Activated CD8-positive, alpha-beta memory T cell treated with anti-CD3 and anti-CD28 coated beads, Interleukin-2, amount 50 U/mL, for 24 hours (primary cell): ENCODE data around the gene MAPK6.
"Not testable (repeated sequence)": the region's sequence is repeated elsewhere in the genome, so short reads cannot be mapped to it uniquely, and the experiment has no call there.

Experiments used
- DNase-seq: peaks from one replicate; pipeline ENCODE4 v3.0.0-alpha.2; 2020; ENCODE audit errors: extremely low read depth

The MAPK6 gene

DNA sequence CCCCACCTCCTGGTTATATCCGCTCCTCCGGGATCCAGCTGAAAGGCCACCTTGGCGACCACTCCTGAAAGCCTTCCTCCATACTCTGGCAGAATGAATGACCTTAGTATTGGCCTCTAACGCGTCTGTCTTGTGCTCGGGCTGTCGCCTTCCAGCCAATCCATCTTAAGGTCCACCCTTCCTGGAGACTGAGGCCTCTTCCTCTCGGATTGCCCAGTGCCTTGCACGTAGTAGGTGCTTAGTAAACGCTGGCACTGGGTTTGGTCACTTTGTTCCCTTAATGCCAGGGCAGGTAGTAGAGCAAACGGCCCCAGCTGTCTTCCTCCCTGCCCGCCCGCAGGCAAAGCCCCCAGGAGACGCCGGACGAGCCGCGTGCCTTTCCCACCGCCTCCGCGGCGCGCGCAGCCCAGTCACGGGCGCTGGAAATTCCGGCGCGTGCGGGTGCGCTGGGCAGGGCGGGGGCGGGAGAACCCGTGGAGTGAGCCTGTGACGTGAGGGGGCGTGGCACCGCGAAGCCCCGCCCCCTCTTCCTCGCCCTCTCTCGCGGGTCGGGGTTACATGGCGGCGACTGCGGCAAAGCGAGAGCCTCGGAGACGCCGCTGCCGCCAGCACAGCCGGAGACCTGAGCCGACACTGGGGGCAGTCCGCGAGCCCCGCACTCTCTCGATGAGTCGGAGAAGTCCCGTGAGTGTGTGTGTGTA lies at the start of gene MAPK6:
Gene MAPK6 (plus strand): TSS at position 527 of the 701 bp plus-strand sequence. CDS start 27,242 bp downstream, outside the sequence.
- DNase-seq: peak; percentile 71

DNA sequence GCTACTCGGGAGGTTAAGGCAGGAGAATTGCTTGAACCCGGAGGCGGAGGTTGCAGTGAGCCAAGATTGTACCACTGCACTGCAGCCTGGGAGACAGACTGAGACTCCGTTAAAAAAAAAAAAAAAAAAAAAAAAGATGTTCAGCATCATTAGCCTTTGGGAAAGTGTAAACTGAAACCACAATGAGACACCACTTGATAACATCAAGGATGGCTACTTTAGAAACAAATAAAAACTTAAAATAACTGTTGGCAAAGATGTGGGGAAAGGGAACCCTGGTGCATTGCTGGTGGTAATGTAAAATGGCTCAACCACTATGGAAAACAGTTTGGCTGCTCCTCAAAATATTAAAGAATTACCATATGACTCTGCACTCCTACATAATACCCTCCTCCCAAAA lies 49.3 kb upstream of the MAPK6 start:
- no peak for DNase-seq

DNA sequence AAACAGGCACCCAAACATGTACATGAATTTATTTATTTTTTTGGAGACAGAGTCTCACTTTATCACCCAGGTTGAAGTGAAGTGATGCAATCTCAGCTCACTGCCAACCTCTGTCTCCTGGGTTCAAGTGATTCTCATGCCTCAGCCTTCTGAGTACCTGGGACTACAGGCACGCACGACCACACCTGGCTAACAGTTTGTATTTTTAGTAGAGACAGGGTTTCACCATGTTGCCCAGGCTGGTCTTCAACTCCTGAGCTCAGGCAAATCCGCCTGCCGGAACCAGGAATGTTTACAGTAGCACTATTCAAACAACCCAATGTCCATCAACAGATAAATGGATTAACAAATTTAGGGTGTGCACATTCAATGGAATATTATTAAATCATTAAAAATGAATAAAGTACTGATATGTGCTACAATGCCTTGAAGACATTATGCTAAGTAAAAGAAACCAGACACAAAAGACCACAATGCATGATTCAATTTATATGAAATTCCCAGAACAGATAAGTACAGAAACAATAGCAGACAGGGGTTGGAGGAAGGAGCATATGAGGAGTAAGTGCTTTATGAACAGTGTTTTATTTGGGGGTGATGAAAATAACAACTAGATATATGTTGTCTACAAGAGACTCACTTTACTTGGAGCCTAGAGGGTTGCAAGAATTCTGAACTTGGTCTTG lies 48.7 kb upstream of the MAPK6 start:
- no peak for DNase-seq

DNA sequence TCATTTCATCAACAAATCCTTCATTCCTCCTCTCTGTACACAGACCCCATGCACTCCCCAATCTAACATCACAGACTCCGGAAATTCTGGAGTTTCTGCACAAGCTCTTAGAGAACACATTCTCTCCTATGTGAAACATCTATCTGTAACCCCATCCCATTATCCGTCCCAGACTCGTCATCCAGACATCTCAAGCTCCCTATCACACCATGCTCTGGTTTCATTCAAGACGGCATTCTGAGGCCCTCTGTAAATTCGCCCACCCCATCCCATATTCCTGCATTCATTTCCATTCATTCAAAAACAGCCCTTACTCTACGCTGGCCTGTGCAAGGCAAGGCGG lies 48.0 kb upstream of the MAPK6 start:
- DNase-seq: no peak

DNA sequence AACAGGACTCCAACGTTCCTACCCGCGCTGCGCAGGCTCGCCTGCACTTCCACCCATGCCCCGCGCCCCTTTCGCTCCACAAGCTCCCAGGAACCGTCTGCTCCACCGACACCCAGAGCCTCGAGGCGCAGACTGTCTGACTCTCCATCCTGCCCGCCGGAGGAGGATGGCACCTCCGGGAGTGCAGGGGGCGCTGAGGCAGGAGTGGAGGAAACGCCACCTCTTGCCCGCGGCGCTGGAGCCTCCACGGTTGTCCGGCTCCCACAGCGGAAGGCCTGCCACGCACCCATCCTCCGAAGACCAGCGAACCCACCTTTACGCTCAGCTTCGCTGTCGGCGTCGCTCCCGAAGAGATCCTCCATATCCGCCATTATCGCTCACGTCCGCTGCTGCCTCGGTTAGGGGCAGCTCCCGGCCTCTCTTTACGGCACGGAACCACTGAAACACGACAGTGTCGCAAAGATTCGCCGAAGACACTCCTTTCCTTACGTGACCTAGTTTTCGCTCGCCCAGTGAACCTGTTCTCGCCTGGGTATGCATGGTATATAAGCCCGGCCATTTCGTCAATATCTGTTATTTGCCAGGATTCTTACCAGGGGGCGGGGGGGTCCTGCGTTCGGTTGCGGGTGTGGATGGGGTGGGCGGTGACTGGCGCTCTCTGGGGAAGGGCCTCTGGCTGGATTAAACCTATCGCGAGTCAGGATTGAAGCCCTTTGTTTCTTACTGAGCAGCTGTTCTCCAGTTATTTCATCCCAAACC lies 47.5 kb upstream of the MAPK6 start, which contains the start of gene LEO1:
Gene LEO1 (minus strand): TSS at position 404 of the 759 bp plus-strand sequence. CDS start 33 bp downstream, at position 371.
- peak; percentile 79 for DNase-seq

DNA sequence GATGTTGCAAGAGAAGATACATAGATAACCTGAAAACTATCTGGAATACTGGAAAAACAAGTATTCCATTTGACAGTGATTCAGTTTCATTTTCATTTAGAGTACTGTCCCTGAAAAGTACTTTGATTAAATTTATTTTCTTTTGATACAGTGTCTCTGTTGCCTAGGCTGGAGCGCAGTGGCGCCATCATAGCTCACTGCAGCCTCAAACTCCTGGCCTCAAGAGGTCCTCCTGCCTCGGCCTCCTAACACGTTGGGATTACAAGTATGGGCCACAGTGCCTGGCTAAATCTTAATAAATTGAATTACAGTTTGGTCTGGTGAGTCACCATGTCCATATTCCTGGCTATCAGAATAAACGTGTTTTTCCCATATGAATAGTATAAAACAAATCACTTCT lies 45.8 kb upstream of the MAPK6 start:
- no peak for DNase-seq

DNA sequence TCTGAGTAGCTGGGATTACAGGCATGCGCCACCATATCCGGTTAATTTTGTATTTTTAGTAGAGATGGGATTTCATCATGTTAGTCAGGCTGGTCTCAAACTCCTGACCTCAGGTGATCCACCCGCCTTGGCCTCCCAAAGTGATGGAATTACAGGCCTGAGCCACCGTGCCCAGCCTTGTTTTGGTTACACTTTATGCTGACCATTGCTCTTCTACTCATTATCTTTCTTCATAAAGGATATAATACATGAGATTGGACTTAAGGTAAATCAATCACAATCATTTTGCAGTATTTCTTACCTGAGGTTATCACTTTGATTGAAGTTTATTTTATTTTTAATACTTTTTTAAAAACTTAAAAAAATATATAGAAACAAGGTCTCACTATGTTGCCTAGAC lies 45.2 kb upstream of the MAPK6 start:
- DNase-seq: no peak

DNA sequence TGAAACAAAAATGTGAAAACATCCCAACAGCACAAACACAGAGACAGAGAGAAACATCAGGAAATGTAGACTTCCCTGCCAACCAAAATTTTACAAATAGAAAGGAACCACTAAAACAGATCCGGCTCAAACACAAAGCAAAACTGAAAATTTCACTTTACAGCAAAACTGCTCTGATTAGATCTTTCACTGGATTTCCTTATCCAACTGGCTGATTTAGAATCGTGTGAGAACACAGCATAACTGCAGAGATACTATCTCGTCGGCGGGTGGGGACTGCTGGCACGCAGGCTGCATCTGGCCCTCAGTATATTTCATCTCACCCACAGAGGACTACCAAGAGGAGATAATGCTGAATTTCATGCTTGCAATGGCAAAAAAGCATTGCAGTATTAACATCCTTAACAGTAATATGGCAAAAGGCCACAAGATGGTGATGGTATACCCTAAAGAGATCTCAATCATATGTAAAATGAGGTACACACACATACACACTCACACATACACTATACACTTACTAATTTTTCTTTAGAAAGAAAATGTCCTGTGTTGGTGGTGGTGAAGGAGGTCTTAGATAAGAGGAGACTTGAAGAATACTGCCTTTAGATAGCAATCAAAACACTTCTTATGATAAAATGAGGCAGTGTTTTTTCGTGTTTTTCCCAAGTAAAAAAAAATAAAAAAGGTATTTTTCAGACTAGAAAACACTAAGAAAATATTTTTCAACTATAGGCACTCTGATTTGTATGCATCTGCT lies 36.8 kb upstream of the MAPK6 start:
- DNase-seq: peak; percentile 14

DNA sequence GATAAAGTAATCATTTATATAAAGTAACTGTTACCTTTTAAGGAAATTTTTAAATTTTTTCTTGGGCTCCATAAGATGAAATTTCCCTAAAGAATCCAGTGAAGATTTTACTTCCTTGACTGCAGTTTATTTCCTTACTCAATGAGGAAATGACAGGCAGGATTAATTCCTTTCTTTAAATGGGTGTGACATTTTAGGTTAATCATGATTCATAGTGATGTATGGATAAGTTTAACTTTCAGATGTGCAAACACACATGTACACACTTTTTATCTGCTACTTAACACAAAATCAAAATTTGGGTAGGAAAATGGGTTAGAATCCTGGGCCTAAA lies 36.3 kb upstream of the MAPK6 start:
- no peak for DNase-seq

DNA sequence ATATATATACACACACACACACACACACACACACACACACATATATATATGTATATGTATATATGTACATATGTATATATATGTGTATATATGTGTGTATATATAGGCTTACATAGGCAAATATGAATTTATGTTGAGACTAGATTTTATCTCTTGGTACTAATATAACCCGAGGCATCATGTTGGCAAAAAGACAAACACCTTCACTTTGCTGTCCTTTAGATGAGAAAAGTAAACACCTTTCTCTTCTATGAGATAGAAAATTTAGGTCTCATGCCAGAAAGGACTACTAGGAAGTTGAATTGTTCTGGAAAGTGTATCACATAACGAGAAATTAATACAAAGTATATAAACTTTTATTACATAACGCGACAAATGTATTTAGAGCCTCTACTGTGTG lies 27.9 kb upstream of the MAPK6 start:
- no peak for DNase-seq

DNA sequence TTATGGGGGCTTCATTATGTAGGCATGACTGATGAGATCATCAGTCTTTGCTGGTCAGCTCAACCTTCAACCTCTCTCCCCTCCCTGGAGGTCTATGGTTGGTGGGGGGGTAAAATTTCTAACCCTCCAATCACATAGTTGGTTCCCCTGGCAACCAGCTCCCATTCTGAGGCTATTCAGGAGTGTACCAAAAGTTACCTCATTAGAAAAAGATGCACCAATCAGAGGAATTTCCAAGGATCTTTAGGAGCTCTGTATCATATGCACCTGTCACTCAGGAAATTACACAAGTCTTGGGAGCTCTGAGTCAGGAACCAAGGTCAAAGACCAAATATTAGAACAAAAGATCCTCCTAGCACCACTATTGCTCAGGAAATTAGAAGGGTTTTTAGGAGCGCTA lies 26.1 kb upstream of the MAPK6 start:
- DNase-seq: no peak

DNA sequence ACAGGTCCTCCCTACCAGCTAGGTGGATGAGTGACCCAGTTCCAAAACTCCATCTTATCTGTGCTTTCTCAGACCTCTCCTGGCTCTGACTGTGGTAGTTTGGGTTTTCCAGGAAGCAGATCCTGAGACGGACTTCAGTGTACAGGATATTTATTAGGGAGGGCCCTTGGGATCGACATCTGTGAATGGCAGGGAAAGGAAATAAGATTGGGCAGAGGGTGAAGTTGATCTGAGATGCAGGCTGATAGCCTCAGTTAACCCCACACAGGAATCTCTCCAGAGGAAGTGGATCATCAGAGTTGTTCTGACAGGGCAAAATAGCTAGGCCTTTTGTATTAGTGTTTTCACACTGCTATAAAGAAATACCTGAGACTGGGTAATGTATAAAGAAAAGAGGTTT lies 16.7 kb upstream of the MAPK6 start:
- DNase-seq: no peak

DNA sequence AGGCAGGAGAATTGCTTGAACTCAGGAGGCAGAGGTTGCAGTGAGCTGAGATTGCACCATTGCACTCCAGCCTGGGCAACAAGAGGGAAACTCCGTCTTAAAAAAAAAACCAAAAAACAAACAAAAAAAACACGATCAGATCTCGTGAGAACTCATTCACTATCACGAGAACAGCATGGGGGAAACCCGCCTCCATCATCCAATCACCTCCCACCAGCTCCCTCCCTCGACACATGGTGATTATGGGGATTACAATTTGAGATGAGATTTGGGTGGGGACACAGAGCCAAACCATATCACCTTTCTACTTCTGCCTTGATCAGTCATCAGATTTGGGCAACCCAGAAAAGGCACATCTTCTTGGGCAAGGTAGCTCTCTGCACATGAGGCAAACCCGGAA lies 15.9 kb upstream of the MAPK6 start:
- DNase-seq: not testable (repeated sequence)

DNA sequence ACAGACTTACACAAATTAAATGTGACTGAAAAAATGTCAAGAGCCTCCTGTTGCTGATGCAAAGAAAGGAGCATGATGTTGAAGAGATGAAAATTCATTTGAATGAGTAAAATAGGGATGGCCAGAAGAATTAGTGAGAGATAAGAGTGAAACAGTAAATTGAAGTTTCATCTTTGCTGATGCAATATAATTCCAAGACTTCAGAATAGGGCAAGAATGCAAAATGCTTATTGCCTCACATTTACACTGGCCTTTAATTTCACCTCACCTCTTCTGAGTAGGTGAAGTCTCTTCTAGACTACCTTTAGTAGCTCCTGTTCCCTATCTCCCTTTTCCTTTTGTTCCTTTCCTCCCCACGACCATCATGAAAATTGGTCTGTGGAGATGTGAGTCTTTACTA lies 15.3 kb upstream of the MAPK6 start:
- DNase-seq: no peak

DNA sequence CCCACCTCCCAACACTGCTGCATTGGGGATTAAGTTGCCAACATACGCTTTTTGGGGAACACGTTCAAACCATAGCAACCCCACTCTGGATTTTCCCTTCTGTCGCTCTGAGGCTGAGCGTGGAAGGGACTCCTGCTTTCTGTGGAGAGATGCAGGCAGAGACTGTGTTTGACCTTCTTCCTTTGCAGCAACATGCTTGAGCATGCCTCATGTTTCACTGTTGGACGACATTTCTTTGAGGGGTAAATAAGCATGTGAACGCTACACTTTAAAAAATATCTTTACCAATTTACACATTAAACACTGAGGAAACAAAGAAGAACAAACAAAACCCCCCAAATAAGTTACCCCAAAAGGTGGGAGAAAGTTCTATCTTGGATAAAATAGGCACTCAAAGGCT lies 14.2 kb upstream of the MAPK6 start:
- DNase-seq: no peak

DNA sequence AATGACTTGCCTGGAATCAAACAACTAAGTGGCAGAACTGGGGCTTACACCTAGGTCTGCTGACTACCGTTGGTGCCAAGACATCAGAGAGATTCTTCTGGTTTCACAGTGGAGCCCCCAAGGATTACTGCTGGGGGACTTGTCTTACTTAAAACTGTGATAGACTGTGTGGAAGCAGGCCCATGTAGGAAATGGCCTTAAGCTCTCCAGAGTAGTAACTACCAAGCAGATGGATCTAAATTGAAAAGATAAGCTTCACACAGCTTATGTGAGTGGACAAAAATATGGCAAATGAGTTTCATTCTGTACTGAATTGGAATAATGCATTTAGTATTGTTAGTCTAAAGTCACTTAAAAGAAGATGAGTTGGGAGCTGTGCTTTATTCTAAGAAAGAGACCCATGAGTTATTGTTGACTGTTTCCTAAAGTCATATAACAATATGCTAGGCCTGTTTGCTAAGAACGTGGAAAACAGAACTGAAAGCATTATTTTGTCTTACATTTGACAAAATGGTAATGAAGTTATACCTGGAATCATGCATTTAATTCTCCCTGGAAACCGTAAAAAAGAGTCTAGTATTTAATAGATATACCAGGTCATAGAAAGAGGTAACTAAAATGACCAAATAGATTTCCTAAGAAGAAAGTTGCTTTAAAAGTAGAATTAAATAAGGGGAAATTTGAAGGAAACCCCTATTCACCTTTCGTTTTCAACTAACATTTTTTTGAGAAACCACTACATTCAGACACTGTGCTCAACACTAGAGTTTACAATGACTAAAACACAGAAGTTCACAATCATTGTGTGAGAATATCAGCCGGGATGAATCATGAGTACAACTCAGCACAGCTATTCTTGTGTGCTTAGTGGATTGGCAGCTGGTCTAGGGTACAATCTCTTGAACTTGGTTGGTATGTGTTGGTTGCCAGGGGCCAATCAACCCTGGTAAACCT lies 13.0 kb upstream of the MAPK6 start:
- DNase-seq: no peak

DNA sequence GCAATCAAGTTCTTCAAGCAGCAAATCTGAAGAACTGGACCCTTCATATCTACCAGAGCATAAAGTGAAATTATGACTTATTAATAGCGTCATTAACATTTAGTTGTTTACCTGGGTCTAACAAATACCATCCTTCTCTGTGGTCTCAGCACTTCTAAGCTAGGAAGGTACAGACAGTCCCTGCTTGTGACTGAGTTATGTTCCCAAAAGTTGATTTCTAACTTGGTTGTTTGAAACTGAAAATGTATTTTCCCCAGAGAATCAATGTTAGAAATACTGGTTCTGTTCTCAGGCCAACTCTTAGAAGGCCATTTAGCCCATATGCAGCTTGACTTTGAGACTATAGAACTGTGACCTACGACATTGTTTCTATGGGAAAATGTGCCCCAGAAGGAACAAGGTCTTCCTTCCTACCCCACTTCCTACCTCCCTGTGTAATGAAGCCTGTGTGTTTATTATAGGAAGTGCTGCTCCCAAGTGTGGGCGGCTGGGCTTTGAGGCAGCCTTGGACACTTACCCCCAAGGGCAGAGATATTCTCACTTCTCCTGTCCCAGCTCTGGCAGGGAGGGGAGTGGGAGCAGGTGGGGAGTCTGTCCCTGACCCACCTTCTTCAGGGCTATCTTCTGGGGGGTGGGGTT lies 12.2 kb upstream of the MAPK6 start:
- no peak for DNase-seq

DNA sequence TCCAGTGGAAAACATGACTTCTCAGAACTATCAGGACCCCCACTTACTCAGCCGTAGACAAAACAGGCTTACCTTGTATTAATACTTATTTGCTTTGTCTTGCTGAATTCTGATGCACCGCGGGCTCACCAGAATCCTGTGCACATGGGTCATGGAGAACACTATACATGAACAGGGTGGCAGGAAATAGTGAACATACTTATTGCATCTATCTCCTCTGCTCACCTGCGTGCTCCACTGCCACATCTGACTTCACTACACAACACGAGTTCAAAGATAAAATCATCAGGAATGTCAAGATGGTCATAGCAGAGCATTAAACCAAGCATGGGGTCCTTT lies 10.7 kb upstream of the MAPK6 start:
- no peak for DNase-seq

DNA sequence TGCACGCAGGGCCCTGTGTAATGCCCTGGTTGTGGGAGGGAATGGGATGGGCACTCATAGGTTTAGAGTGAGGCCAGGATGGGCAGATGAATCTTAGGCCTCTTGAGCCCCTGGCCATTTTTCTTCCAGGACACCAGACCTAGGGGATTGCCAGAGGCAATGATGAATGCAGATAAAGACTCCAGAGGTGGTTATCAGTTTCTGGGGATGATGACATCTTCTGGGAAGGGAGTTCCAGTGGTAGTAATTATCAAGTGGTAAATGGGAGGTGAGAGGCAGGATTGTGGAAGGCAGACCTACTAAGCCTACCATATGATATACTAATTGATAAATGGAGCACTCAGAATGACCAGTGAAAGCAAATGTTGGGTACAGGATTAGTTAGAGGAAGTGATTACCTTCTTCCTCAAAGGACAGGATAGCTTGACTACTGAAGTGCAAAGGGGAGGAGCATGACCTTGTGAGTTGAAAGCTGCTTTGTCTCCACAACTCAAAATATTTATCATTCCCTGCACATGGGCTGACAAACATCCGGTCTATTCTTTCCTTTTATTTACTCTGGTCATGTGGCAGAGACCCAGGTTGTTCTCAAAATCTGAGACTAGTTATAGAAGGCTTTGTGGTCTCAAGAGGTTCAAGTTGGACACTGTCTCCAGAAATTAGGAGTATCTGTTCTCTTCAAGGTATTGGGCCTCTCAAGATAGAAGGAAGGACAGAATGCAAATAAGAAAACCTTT lies 10.2 kb upstream of the MAPK6 start:
- no peak for DNase-seq
